Lung (tissue), 12 donors: ENCODE measurements around the gene PPP3CB. TPM values are rescaled to one million over a fixed set of nuclear protein-coding genes. Genes with fewer than 3 reads are reported as not detected.

ENCODE experiments used
- ATAC-seq: fragments of 200-7000 bp; cut with Tn5 transposase; one replicate; pipeline ENCODE4 v1.9.1; 2020; ENCODE audit warnings: moderate number of reproducible peaks; ENCODE audit not compliant: insufficient read depth, low FRiP score
- DNase-seq, 3 donors: peaks; one replicate each; pipeline ENCODE4 v3.0.0-alpha.2; 2013 to 2017
- H3K27ac ChIP-seq, 2 donors: one replicate each; pipeline ENCODE4 v1.5.1; 2013; ENCODE audit warnings: mild to moderate bottlenecking in 2 of 2, moderate library complexity in 2 of 2, control low read depth in 1 of 2, inconsistent platforms in 1 of 2, low read depth in 1 of 2, low read length in 1 of 2
- H3K27me3 ChIP-seq, 3 donors: one replicate each; pipeline ENCODE4 v1.5.1; 2013; ENCODE audit warnings: low read length in 2 of 3; ENCODE audit not compliant: control insufficient read depth in 3 of 3, insufficient read depth in 3 of 3
- H3K36me3 ChIP-seq, 4 donors: one replicate each; pipeline ENCODE4 v1.5.1; 2013; ENCODE audit warnings: low read length in 4 of 4, mild to moderate bottlenecking in 1 of 4, moderate library complexity in 1 of 4; ENCODE audit not compliant: control insufficient read depth in 4 of 4, insufficient read depth in 4 of 4
- H3K4me1 ChIP-seq, 5 donors: one replicate each; pipeline ENCODE4 v1.5.1; 2013; ENCODE audit warnings: low read length in 5 of 5, mild to moderate bottlenecking in 2 of 5, moderate library complexity in 1 of 5; ENCODE audit not compliant: control insufficient read depth in 5 of 5, insufficient read depth in 5 of 5
- H3K4me3 ChIP-seq: one replicate; pipeline ENCODE4 v1.5.1; 2013; ENCODE audit warnings: mild to moderate bottlenecking, control low read depth, moderate library complexity
- H3K9ac ChIP-seq, 2 donors: one replicate each; pipeline ENCODE4 v1.5.1; 2013; ENCODE audit warnings: low read length in 2 of 2, control low read depth in 1 of 2; ENCODE audit not compliant: insufficient read depth in 1 of 2
- H3K9me3 ChIP-seq, 4 donors: one replicate each; pipeline ENCODE4 v1.5.1; 2013; ENCODE audit warnings: low read length in 3 of 4, mild to moderate bottlenecking in 1 of 4, moderate library complexity in 1 of 4; ENCODE audit not compliant: control insufficient read depth in 4 of 4, insufficient read depth in 3 of 4
- WGBS, 2 donors: extraction: QIAGEN DNeasy Blood & Tissue Kit; methylation state at CpG; one replicate each; pipeline ENCODE4 v1.1.7; 2013; 5-methylcytosine and 5-hydroxymethylcytosine counted together
- polyA plus RNA-seq, 2 donors: library from polyadenylated mRNA; stranded (reverse); fragments of 200-250 nt; gene quantifications; one replicate each; pipeline ENCODE4 v1.2.1, GENCODE V29; 2013
- total RNA-seq, 2 donors: library from RNA; depleted of rRNA in 1 of 2; stranded (reverse); fragments of >200 nt in 1 of 2; gene quantifications; one replicate each; pipeline ENCODE4 v1.2.1, GENCODE V29; 2014 to 2021
- TF ChIP-seq, protein P1 (sequence below): IDR thresholded peaks from 2 replicates; pipeline ENCODE4 v1.5.1; 2012; ENCODE audit warnings: mild to moderate bottlenecking; ENCODE audit errors: control extremely low read depth, extremely low read depth
- donor health status: control.
- donor health status: control.
- donor health status: Bipolar disorder and iron deficiency.
- donor health status: healthy.
- donor health status: DM: yes; HTN: yes; CAD: no.

PPP3CB gene
- total and polyA plus RNA-seq, 4 donors: 21.5 to 65.0 (median 28.4) TPM

DNA sequence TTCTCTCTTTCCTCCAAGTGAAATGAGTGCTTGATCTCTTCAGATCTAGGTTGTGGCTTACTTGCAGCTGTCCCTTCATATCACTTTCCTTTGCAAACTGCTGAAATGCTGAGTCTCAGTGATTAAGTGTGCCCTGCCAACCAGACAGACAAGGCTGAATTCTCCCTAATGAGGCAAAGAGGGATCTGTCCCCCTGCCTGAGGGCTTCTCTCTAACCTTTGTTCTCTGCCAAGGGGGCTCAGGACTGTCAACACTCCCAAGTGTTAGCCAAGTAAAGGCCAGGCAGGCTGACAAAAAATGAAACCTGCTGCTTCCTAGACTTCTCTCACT is 62.3 kb downstream of the PPP3CB start, which contains the start of gene MSS51:
MSS51 (minus strand) TSS at position 24 of the 330 bp plus-strand sequence. CDS start 5,277 bp downstream, outside the sequence.
- peak in 2 of 3 donors; percentile 5 to 23 for DNase-seq
- TF ChIP-seq, protein P1, sequence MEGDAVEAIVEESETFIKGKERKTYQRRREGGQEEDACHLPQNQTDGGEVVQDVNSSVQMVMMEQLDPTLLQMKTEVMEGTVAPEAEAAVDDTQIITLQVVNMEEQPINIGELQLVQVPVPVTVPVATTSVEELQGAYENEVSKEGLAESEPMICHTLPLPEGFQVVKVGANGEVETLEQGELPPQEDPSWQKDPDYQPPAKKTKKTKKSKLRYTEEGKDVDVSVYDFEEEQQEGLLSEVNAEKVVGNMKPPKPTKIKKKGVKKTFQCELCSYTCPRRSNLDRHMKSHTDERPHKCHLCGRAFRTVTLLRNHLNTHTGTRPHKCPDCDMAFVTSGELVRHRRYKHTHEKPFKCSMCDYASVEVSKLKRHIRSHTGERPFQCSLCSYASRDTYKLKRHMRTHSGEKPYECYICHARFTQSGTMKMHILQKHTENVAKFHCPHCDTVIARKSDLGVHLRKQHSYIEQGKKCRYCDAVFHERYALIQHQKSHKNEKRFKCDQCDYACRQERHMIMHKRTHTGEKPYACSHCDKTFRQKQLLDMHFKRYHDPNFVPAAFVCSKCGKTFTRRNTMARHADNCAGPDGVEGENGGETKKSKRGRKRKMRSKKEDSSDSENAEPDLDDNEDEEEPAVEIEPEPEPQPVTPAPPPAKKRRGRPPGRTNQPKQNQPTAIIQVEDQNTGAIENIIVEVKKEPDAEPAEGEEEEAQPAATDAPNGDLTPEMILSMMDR: no peak
- Histone ChIP-seq H3K4me3 (no peak within 1 kb of the TSS), H3K9me3 (no peaks in the 10 kb centered on the region), H3K4me1 (peaks cover 0 to 9% (median 0%) of the 10 kb centered on the region in 5 donors), H3K27me3 (no peaks in the 10 kb centered on the region), H3K27ac (peak within 1 kb of the TSS in 1 of 2 donors; percentile 21), H3K36me3 (peaks cover 7 to 10% (median 8%) of the 10 kb centered on the region in 4 donors), H3K9ac (no peak within 1 kb of the TSS)
- ATAC-seq: no peak

DNA sequence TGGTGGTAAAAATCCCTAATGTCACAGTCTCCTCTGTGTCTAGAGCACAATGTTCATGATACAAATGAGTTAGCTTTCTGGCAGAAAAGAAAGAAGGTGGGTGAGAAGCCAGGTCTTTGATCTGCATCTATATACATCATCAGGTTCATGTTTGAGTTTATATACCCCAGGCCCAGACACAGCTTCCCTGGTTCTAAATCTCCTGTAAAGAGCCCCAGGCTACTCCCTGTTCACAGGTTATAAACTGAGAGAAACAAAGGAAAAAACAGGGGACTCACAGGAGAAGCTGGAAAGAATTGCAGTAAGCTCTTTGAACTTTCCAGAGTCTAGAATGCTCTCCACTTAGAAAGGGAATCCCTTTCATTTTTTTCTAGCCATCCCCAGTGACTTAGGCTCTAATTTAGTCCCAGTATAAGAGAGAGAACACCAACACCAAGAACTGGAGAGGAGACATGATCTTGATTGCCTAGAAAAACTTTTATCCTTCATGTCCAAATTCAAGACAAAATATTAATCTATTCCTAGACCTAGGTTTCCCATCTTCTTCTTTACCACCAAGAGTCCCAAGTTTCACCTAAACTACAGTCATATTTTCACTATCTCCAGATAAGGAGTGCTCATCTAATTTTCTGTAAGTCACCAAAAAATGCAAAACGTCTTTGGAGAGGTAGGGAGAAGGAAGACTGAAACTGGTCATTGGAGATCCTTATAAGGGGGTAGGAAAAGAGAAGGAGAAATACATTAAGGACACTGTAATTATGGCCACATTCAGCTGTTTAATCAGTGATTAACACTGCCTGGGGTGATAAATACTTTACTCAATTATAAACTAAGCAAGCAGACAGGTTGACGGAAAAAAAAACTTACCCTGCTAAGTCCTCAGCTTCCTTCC is 62.9 kb downstream of the PPP3CB start:
- H3K9me3 ChIP-seq: no peaks in the 10 kb centered on the region

DNA sequence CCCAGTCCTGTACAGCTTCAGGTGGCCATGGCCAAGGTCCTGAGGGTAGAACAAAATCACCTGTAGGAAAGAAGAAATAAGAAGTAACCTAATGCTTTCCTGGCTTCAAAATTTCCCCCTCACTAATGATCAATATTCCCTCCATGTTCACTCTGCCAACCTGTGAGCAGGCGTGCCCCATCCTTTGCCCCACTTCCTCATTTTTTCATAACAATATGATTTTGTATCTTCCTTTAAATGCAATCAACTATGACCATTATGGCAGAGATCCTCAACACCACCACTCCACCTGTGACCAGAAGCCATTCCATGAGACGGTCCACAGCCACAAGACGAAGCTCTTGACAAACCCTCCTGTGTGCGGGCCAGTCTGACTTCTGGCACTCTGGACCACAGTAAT is 69.5 kb downstream of the PPP3CB start:
- Histone ChIP-seq H3K4me3 (no peak overlapping the region), H3K4me1 (no peaks in the 10 kb centered on the region), H3K36me3 (peaks cover 11 to 50% (median 21%) of the 10 kb centered on the region in 4 donors), H3K27me3 (no peaks in the 10 kb centered on the region), H3K9me3 (no peaks in the 10 kb centered on the region), H3K9ac (no peak overlapping the region), H3K27ac (no peak overlapping the region)
- WGBS, 2 donors: 92 to 96% methylated on average over 4 of the region's 4 CpGs
- TF ChIP-seq, protein P1: no peak
- DNase-seq (no peak), ATAC-seq (no peak)

More for the DNA sequence above, 62.9 kb downstream of the PPP3CB start:
- Histone ChIP-seq H3K4me1 (peaks cover 0 to 9% (median 0%) of the 10 kb centered on the region in 5 donors), H3K27me3 (no peaks in the 10 kb centered on the region), H3K4me3 (no peak overlapping the region), H3K9ac (no peak overlapping the region), H3K27ac (no peak overlapping the region), H3K36me3 (peaks cover 6 to 11% (median 9%) of the 10 kb centered on the region in 4 donors)
- DNase-seq (no peak), ATAC-seq (no peak)
- WGBS, 2 donors: 73 to 81% methylated on average over 2 of the region's 2 CpGs
- TF ChIP-seq, protein P1: no peak
